GM18507 (cell line): Measurements from ENCODE around the gene APBA1.
"Not testable (repeated sequence)": the region's sequence is repeated elsewhere in the genome, so short reads cannot be mapped to it uniquely, and the experiment has no call there.

Experiments used
- DNase-seq: peaks from one replicate; pipeline ENCODE4 v3.0.0; 2011; ENCODE audit warnings: low read depth; ENCODE audit not compliant: insufficient read length; ENCODE audit errors: extremely low spot score
- FAIRE-seq: peaks from 2 replicates; lab custom pipeline; 2011; peaks lifted over from hg19 to GRCh38; lab: Jason Lieb, UNC

APBA1 gene

DNA sequence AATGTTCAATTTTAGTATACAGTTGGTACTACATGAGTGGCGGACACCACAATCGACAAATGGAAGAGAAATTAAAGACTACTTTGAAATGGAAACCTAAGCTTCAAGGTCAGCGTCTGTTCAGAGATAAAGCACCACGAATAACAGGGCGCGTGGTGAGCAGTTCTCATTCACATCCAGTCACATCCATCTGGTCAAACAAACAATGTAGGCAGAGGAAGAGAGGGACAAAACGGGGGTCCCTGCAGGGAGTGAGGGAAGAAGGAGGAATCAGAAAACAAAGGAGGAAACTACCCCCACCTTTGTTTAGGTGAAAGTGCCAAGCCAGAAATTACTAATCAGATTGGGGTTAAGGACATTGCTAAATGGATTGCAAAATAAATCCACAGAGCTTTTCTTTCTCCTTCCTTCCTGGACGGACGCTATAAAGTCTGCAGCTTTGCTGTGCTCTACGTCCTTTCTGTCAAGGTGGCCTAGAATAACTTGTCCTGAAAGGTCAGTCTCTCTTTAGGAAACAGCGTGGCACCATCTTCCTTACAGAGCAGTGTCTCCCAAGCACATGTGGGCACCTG lies 208.6 kb downstream of the APBA1 start:
- FAIRE-seq (no peak), DNase-seq (no peak)

DNA sequence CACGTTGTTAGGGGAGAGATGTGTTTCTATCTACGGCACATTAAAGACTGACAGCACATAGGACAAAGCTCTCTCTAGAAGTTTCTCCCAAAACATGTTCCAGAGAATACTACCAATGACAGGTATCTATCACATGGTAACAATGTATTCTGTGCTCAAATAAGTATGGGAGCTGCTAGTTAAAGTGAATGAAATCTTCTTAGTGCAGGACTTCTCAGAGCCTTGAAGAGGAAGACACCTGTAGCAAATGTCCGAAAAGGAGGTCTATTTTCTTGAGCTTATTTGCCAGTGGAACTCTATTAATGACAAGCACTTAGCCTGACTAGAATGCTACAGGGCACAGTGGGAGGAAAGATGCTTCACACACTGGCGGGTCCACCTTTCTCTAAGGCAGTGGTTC lies 209.8 kb downstream of the APBA1 start:
- FAIRE-seq = no peak
- DNase-seq = no peak

DNA sequence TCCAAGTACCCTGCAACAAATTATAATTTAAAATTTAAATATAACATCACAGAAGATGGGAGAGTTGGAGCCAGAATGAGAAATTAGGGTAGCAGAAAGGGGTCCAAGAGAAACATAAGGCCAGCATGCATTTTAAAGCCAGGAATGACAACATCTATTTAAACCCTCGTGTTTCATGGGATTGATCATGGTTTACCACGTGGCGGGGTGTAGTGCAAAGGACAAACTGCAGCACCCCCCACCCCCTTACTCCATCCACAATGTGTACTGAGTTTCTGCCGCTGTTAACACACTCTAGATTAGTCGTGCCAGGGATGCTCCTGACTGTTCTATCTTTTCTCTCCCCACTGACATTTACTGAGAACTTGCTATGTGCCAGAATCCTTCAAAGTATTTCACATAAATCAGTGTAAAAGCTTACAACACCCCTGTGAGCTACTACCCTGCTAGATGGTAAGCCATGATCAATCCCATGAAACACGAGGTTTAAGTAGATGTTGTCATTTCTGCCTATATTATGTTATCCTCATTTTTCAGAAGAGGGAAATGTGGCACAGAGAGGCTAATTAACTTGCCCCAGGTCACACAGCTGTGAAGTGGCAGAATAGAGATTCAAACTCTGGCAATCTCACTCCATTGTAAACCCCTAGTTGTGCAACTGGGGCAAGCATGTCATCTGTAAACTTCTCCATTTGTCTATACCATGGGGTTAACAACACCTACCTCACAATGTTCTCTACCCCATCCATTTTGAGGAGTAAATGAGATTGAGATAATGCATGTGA lies 210.9 kb downstream of the APBA1 start:
- FAIRE-seq (no peak), DNase-seq (no peak)

DNA sequence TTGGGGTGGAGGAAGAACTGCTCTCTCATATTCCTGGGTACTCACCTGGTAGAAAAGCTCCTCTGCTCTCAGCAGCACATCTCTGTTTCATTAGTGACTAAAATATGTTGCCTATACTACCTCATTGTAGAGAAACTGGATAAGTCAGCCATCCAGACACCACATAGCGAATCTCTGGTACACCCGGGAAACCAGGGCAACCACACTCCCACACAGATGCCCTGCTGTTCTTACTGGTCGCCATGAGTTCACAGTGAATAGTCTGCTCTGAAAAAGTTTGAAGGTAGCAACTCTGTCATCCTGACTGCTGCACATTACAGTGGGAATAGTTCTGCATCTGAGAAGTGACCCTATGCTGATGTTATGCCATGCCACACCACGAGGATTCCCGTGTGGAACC lies 212.2 kb downstream of the APBA1 start:
- FAIRE-seq = no peak
- no peak for DNase-seq

DNA sequence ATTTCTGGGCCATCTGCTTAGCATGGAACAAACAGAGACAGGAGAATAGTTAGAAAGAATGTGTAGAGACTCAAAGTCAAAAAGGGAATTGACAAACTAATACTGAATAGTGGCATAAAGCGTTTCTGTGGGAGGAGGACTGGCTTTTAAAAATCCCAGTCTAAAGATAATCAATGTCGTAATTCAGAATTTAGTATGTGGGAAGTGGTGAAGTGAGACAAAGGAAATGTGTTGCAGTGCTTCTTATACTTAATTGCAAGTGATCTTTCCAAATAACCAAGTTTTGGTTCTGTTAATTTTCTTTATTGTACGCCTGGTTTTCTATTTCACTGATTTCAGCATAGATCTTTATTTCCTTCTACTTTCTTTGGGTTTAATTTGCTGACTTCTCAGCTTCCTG lies 214.0 kb downstream of the APBA1 start:
- FAIRE-seq (no peak), DNase-seq (no peak)

DNA sequence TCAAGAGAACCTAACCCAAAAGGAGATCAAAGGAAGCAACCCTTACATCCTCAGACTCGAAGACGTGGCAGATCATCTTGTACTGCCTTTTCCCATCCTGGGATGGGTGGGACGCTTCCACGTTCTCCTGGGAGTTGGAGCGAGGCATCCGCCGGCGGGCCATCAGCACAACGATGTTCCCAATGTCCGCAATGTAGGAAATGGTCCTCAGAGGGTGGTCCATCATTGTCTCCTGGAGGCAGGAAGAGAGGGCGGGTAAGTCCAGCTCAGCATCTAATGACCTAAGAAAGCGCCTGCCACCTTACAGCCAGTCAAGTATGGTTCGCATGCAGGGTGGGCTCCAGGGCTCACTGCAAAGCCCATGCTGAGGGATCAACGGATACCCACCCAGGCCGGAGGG lies 216.0 kb downstream of the APBA1 start:
- no peak for DNase-seq
- no peak for FAIRE-seq

DNA sequence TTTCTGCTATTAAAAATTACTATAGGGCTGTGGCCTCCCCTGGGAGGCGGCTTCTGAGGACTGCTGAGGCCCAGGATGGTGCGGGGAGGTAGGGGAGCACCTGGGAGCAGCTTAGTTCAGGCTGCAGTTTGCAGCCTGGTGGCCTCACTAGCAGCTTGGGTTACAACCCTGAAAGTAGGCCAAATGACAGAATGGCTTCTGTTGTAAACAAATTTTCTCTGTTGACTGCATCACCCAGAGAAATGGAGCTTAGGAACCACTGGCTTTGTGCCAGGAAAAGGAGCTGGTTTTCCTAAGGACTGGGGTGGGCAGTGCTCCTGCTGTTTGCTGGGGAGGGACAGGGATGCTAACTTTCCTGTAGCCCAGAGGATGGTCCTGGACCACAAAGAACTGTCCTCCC lies 216.9 kb downstream of the APBA1 start:
- FAIRE-seq = no peak
- no peak for DNase-seq

DNA sequence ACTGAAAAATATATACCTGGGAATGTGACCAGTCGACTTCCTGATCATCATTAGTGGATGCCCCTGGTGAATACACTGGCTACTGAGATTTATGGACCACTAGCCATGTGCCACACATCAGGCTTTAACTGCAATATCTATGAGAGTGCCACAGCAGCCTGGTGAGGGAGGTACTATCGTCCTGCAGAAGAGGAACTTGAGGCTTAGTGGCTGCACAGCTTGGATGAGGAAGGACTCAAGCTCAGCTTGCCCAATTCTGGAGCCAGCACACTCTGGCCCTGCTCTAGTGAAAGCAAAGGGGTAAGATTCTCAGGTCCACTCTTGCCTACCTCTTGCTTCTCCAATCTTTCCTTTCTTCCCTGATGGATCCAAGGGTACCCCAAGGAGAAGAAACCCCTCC lies 217.8 kb downstream of the APBA1 start:
- no peak for FAIRE-seq
- no peak for DNase-seq

DNA sequence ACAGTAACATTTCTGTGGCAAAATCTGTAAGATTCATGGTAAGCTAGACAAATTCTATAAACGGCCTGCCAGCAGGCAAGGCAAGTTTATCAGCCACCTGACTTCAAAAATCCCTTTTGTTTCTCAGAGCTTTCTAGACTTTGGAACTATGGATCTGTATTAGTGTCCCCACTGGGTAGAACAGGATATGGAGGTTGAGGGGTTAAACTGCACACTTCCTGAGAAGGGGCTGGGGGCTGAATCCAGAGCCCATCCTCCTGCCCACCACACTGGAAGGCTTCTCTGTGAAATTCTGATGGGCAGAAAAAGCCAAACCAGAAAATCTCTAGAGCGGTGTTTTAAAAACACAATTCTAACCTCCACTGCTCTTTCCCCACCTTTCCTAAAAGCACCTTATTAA lies 218.4 kb downstream of the APBA1 start:
- no peak for FAIRE-seq

DNA sequence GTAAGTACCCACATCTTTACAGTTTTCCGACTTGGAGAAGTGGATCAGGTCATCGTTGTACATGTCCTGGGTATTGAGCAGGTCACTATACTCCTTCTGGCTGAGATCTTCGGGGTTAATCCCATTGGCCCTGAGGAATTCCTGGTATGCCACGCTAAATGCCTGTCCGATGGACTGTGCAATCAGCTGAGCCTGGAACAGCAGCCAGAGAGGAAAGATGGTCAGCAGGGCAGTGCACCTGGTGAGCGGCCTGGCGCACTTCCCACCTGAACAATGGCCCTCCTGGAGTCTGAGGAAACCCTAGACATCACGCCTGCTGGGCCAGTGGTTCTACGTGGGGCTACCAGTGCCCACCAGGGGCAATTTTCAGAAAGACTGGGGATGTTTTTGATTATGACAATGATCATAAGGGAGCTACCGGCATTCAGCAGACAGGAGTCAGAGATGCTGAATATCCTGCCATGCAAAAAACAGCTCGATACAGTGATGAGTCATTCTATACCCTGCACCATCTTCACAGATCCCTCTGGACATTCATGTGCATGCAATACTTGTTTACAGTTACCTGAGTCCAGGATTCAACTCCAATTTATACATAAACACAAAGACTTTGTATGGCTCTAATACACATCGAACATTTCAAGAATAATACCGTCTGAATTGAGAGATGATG lies 219.9 kb downstream of the APBA1 start:
- DNase-seq = no peak
- FAIRE-seq = no peak

More for the DNA sequence above, 218.4 kb downstream of the APBA1 start:
- no peak for DNase-seq

DNA sequence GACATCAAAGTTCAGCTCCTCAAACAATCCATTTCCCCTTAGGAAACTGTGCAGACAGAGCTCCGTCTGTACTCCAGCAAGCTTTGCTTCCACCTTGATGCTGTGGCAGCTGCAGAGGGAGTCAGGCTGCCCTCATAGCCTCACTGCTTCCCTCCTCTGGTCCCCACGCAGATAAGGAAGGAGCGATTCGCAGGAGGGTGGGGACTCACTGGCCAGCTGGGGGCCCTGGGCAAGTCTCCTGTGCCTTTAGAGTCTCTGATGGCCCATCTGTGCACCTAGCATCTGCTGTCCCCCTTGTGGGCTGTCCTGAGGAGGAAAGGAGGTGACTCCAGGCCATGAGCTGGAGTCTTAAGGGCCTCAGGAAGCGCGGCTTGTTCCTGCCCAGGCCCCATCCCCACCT lies 225.7 kb downstream of the APBA1 start:
- DNase-seq (no peak), FAIRE-seq (no peak)

DNA sequence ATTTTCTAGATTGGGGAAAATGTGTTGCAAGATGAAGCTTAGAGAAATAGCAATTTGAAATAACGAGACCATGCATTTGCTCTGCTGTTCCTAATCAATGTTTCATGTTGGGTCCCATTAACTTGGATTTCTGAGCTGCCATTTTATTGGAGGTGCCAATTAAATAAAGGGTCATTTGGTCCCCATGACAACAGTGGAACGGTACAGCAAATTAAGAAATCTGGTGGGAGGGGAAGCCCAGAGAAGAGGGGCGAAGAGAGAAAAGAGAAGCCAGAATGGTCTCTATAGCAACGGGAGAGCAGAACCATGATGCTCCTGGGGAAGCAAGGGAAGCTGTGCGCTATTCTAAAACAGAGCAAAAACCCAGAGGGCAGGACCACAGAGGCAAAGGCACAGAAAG lies 226.9 kb downstream of the APBA1 start:
- FAIRE-seq = no peak

DNA sequence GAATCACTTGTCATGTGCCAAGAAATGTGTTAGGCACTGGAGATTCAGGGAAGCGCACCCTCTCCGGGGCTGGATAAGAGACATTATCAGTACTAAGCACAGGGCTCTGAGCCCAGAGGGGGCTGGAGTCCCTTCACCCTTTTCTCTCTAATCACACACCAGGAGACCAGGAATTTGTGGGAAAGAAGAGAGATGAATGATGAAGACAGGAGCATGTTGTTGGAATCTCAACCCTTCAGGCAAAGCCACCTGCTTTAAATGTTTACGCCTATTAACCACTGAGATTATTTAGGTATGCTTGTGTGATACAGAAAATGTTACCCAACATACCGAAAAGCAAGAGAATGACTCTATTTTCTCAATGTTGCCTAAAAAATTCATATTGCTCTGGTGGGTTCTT lies 227.4 kb downstream of the APBA1 start:
- FAIRE-seq (no peak), DNase-seq (no peak)

More for the DNA sequence above, 226.9 kb downstream of the APBA1 start:
- no peak for DNase-seq

DNA sequence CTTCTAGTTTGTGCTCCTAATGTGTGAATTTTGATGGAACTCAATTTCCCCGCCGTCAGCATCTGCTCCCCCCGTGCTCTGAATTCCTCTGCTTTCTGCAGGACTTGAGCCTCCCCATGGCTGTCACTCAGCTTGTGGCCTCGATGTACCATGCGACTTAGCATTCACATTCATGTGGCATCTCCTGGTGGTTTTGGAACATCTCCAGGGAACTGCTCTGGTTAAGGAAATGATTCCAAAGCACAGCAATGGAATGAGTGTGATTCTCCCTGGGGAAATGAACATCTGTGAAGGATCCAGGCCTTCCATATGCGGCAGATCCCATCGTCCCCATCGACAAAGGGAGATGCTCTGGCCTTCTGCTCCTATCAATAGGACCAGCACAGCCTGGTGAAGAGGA lies 228.2 kb downstream of the APBA1 start:
- FAIRE-seq (no peak), DNase-seq (no peak)

DNA sequence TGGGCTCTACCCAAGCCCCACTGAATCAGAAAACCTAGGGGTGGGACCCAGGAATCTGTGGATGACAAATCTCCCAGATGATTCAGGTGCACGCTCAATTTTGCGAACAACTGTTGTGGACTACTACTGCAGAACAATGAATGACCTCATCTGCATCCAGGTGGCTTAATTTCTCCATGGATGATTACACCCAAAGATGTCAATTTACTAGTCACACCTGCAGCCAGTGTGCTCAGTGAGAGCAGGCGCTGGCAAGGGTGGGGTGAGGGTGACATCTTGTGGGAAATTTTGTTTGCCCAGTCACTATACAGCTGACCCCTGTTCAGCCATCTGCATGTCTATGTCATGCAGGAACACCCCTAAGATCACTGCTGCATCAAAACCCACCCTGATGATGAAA lies 229.0 kb downstream of the APBA1 start:
- DNase-seq = no peak
- FAIRE-seq = no peak

DNA sequence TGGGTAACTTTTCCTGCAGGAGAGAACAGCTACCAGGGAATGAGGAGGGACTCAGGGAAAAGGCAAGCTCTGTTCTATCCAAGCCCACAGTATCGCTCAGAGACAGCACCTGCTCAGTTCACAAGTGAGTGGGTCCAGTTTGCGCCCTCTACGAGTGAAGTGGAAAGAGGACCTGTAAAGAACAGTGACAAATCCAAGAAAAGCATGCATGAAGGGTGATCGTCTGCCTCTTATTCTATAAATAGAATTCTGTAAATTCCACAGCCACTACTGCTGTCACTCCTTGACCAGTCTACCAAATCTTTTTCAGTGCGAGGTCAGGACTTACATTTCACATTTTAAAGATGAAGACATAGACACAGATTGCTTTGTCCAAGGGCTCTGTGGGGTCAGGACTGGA lies 229.7 kb downstream of the APBA1 start:
- FAIRE-seq (no peak), DNase-seq (no peak)

DNA sequence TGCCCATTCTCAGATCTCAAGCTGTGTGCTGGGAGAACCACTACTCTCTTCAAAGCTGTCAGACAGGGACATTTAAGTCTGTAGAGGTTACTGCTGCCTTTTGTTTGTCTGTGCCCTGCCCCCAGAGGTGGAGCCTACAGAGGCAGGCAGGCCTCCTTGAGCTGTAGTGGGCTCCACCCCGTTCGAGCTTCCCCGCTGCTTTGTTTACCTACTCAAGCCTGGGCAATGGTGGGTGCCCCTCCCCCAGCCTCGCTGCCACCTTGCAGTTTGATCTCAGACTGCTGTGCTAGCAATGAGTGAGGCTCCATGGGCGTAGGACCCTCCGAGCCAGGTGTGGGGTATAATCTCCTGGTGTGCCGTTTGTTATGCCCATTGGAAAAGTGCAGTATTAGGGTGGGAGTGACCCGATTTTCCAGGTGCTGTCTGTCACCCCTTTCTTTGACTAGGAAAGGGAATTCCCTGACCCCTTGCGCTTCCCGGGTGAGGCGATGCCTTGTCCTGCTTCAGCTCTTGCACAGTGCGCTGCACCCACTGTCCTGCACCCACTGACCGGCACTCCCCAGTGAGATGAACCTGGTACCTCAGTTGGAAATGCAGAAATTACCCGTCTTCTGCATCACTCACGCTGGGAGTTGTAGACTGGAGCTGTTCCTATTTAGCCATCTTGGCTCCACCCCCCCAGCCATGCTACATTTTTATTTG lies 231.8 kb downstream of the APBA1 start:
- FAIRE-seq = not testable (repeated sequence)

DNA sequence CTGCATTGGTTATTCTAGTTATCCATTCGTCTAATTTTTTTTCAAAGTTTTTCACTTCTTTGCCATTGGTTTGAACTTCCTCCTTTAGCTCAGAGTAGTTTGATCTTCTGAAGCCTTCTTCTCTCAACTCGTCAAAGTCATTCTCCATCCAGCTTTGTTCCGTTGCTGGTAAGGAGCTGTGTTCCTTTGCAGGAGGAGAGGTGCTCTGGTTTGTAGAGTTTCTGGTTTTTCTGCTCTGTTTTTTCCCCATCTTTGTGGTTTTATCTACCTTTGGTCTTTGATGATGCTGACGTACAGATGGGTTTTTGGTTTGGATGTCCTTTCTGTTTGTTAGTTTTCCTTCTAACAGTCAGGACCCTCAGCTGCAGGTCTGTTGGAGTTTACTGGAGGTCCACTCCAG lies 232.5 kb downstream of the APBA1 start:
- FAIRE-seq, DNase-seq: not testable (repeated sequence)

More for the DNA sequence above, 231.8 kb downstream of the APBA1 start:
- DNase-seq = not testable (repeated sequence)

DNA sequence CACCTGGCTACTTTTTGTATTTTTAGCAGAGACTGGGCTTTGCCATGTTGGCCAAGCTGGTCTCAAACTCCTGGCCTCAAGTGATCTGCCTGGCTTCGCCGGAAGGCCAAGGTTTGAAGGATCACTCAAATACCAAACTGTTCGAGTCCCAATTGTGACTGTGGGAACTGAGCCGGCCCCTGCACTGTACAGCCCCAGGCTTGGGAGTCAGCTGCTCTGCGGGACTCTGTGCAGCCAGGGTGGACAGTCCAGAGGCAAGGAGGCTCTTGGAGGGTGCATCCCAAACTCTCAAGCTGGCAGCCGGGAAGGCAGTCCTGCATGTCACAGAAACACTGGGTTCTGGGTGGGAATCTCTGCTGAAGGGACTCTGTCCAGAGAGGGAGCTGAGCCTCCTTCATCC lies 238.2 kb downstream of the APBA1 start:
- FAIRE-seq = no peak
- no peak for DNase-seq

DNA sequence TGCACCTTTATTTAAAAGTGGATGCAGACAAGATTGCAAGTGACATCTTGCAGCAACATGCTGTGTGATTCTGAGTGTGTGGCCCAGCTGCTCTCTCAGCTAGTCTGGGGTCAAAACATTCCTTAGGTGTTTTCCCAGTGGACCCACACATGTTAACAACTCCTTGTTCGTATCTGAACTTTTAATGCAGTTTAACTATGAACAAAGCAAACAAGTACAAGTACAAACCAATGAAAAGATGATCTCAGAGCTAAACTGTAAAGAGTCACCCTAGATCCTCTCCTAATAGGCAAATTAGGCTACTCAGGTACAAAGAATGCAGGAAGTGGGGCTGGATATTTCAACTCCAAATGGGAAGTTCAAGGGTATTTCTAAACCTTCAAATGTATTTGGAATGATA lies 238.8 kb downstream of the APBA1 start:
- no peak for FAIRE-seq

More for the DNA sequence above, 238.8 kb downstream of the APBA1 start:
- no peak for DNase-seq
